MCF 10A (cell line): ENCODE data around the gene PLEKHM1. TPM values are rescaled to one million over a fixed set of nuclear protein-coding genes. Genes with fewer than 3 reads are reported as not detected.

Source experiments
- BruUV-seq: library from RNA; stranded (reverse); fragments of 400-500 nt; replicated peaks from 2 replicates; lab custom pipeline; 2021; lab: Mats Ljungman, UMichigan
- CTCF ChIA-PET: fragments of 300-600 bp; sonication (Branson Sonifier 250); formaldehyde crosslinking; extraction: SDS; loops from one replicate; lab custom pipeline; 2021; ENCODE audit warnings: antibody characterized with exemption, inconsistent platforms; lab: Yijun Ruan, JAX
- POLR2A ChIA-PET: fragments of 300-600, 350-650 bp; sonication (Branson Sonifier 250); formaldehyde crosslinking; extraction: SDS; loops from one replicate; lab custom pipeline; 2020; ENCODE audit warnings: antibody characterized with exemption, inconsistent platforms; lab: Yijun Ruan, JAX
- DNase-seq: peaks from one replicate; pipeline ENCODE4 v3.0.0-alpha.2; 2018; ENCODE audit not compliant: unreplicated experiment
- H3K27ac Mint-ChIP-seq: one replicate; pipeline ENCODE4 v1.8.0; 2022; ENCODE audit warnings: mild to moderate bottlenecking, low read depth, mixed read lengths; ENCODE audit not compliant: unreplicated experiment
- H3K27me3 Mint-ChIP-seq: one replicate; pipeline ENCODE4 v1.8.0; 2022; ENCODE audit warnings: mixed read lengths; ENCODE audit not compliant: insufficient read depth, unreplicated experiment
- H3K36me3 Mint-ChIP-seq: one replicate; pipeline ENCODE4 v1.8.0; 2022; ENCODE audit warnings: mild to moderate bottlenecking, moderate library complexity, mixed read lengths; ENCODE audit not compliant: insufficient read depth, unreplicated experiment
- H3K4me1 Mint-ChIP-seq: one replicate; pipeline ENCODE4 v1.8.0; 2022; ENCODE audit warnings: mixed read lengths; ENCODE audit not compliant: insufficient read depth, unreplicated experiment
- H3K4me3 Mint-ChIP-seq: one replicate; pipeline ENCODE4 v1.8.0; 2022; ENCODE audit warnings: mild to moderate bottlenecking, moderate library complexity, mixed read lengths; ENCODE audit not compliant: unreplicated experiment
- H3K9me3 Mint-ChIP-seq: one replicate; pipeline ENCODE4 v1.8.0; 2022; ENCODE audit warnings: mixed read lengths; ENCODE audit not compliant: unreplicated experiment
- intact Hi-C: fragments of 100-400 bp; cut with micrococcal nuclease; formaldehyde crosslinking; loops from 2 replicates; pipeline ENCODE4 v1.14.1; 2022
- total RNA-seq: library from RNA; stranded (reverse); gene quantifications from 2 replicates; pipeline ENCODE4 v1.2.3, GENCODE V29; 2022
- TF ChIP-seq, protein P1 (sequence below): fragments of 200-600 bp; IDR thresholded peaks from one replicate; pipeline ENCODE4 v1.8.0; 2022; ENCODE audit warnings: antibody characterized with exemption, mild to moderate bottlenecking; ENCODE audit not compliant: unreplicated experiment

The PLEKHM1 gene
- total RNA-seq, 1 experiment from 2014 or later, result 53.4 TPM

DNA sequence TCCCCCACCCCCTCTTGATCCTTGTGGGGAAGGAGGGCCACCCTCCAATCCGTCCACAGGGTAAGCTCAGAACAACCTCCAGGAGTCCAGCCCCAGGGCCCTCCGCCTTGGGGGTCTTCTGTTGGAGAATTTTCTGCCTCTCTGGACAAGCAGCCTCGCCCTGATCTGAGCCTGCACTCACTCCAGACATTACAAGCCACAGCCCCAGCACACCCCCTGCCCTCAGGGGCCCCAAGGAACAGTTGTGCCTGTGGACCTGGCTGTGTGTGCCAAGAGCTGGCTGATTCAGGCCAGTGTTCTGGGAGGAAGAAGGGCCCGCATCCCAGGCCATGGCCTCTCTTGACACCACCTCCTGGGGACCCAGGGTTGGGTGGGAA, 57.4 kb downstream of the PLEKHM1 start:
- Mint-ChIP-seq H3K4me3 (peak overlapping the region; percentile 88), H3K4me1 (peaks cover 3% of the 10 kb centered on the region), H3K9me3 (no peaks in the 10 kb centered on the region), H3K27me3 (no peaks in the 10 kb centered on the region), H3K27ac (no peak overlapping the region), H3K36me3 (peaks cover 27% of the 10 kb centered on the region)
- no peak for DNase-seq
- CTCF ChIA-PET, result interaction anchor here (0.6 to 1.0 kb wide), 3 partner anchors 160 to 399 kb away, joined by 3 read pairs; no protein-coding TSS in a partner anchor
- intact Hi-C loops, result no loop called here
- POLR2A ChIA-PET, result interaction anchor here (3.8 to 4.3 kb wide), 2 partner anchors 14 to 152 kb away, joined by 18 to 23 read pairs; no protein-coding TSS in a partner anchor
- TF ChIP-seq, protein P1, sequence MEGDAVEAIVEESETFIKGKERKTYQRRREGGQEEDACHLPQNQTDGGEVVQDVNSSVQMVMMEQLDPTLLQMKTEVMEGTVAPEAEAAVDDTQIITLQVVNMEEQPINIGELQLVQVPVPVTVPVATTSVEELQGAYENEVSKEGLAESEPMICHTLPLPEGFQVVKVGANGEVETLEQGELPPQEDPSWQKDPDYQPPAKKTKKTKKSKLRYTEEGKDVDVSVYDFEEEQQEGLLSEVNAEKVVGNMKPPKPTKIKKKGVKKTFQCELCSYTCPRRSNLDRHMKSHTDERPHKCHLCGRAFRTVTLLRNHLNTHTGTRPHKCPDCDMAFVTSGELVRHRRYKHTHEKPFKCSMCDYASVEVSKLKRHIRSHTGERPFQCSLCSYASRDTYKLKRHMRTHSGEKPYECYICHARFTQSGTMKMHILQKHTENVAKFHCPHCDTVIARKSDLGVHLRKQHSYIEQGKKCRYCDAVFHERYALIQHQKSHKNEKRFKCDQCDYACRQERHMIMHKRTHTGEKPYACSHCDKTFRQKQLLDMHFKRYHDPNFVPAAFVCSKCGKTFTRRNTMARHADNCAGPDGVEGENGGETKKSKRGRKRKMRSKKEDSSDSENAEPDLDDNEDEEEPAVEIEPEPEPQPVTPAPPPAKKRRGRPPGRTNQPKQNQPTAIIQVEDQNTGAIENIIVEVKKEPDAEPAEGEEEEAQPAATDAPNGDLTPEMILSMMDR, result no peak
- no TSS peak for BruUV-seq

DNA sequence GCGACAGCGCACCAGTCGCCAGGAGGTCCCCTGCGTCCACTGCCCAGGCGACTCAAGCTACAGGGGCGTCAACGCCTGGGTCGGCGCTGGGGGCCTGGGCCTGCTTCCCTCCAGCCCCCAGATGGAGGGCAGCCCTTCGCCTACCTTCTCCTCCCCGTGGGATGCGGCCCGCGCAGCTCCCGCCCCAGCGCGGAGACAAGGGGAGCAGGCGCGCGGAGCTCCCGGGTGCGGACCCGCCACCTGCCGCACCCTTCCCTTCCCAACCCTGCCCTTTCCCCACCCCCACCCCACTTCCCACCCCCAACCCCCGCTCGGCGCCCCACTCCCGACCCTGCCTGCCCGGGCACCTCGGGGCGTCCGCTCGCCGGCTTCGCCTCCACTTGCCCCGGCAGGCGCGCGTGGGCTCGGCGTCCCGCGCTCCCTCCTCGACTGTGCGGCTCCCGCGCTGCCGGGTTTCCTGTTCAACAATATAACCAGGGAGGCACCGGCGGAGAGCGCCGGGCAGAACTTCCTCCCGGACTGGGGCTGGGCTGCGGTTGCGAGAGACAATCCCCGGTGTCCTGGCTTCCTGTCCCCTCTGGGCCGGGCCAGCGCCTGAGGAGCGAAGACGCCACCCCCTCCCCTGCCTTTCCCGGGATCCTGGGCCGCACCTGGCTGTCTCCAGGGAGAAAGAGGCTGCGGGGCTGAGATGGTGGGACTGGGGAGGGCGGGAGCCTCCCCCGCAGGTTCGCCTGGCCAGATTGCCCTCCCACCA, 57.9 kb downstream of the PLEKHM1 start, which contains the start of gene ARHGAP27:
ARHGAP27 (minus strand) TSS at position 466 of the 754 bp plus-strand sequence. CDS start 2,591 bp downstream, outside the sequence.
- H3K9me3 Mint-ChIP-seq, result no peaks in the 10 kb centered on the region
- TF ChIP-seq, protein P1, result no peak
- peak within 1 kb of the TSS; percentile 88 for H3K4me3 Mint-ChIP-seq
- POLR2A ChIA-PET, result interaction anchor here (1.5 to 4.3 kb wide), 4 partner anchors 7 to 160 kb away, joined by 3 to 23 read pairs (median 20); no protein-coding TSS in a partner anchor
- peaks cover 33% of the 10 kb centered on the region for H3K36me3 Mint-ChIP-seq
- CTCF ChIA-PET, result interaction anchor here (0.7 to 1.0 kb wide), 3 partner anchors 11 to 198 kb away, joined by 3 read pairs; no protein-coding TSS in a partner anchor
- peak within 1 kb of the TSS; percentile 64 for H3K27ac Mint-ChIP-seq
- H3K27me3 Mint-ChIP-seq, result no peaks in the 10 kb centered on the region
- no peak for DNase-seq
- no TSS peak for BruUV-seq
- H3K4me1 Mint-ChIP-seq, result peaks cover 8% of the 10 kb centered on the region
- intact Hi-C loops, result no loop called here

DNA sequence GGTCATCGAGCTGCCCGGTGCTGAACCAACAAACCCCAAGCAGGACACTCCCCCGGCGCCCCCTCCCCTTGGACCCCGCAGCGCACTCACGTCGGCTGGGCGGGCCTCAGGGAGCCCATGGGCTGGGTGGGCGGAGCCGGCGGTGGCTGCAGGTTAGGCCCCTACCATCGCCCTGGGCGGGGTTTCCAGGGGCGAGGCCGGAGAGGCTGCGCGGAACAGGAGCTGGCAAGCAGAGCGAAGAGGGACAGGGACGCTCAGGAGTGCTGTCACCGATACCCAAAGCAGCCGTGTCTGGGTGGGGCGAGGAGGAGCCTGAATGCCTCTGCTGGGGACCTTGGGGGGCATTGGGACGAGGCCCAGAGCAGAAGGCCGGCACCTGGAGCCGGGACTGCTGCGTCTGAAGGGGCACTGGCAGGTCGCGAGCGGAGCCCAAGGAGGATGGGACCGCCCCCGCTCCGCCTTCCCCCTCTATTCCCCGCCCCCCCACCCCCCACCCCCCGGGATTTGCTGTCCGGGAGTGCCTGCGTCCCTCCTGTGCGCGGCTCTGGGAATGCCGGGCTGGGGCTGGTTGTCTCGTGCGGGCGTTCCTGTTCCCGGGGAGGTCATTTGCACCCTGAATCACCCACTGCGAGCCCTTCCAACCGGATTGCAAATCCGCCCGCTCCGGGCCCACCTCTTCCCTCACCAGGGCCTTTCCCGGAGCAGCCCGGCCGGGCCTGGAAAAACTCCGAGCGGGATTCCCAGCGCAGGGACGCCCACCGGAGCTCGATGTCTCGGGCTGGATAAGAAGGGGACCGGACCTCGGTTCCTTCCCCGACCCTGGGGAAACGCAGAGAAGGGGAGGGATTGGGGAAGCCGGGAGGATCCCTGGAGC, 58.8 kb downstream of the PLEKHM1 start:
- intact Hi-C loops, result no loop called here
- CTCF ChIA-PET, result interaction anchor here (1.0 to 1.7 kb wide), 3 partner anchors 11 to 162 kb away, joined by 3 to 5 read pairs (median 3); no protein-coding TSS in a partner anchor
- Mint-ChIP-seq H3K4me3 (peak overlapping the region; percentile 88), H3K36me3 (peaks cover 25% of the 10 kb centered on the region), H3K4me1 (peaks cover 9% of the 10 kb centered on the region), H3K27ac (peak overlapping the region; percentile 64), H3K9me3 (no peaks in the 10 kb centered on the region), H3K27me3 (no peaks in the 10 kb centered on the region)
- no TSS peak for BruUV-seq
- TF ChIP-seq, protein P1, result no peak
- DNase-seq, result peak; percentile 75
- POLR2A ChIA-PET, result interaction anchor here (0.9 to 4.3 kb wide), 5 partner anchors 8 to 161 kb away, joined by 3 to 23 read pairs (median 18); no protein-coding TSS in a partner anchor
